ENCODE results near the gene GPX1. TPM values are rescaled to one million over a fixed set of nuclear protein-coding genes. Genes with fewer than 3 reads are reported as not detected.

Gene GPX1
- total and polyA plus RNA-seq, 2 of the 8 experiments (the other 6 are each of a cell fraction or from before 2014, with no cell fraction given): 250 to 757 TPM

- H4K91ac ChIP-seq (replicated peaks; ENCODE audit: insufficient read length, low read length): no peak overlapping the region
- H3K4ac ChIP-seq (replicated peaks; ENCODE audit: insufficient read length, low read depth, low read length): no peak overlapping the region
- H4K5ac ChIP-seq (ENCODE audit: insufficient read length, low read depth, low read length): no peak overlapping the region
- no peak for FAIRE-seq
- H3K79me1 ChIP-seq (ENCODE audit: low read depth, low read length): no peaks in the 10 kb centered on the region
- H3K56ac ChIP-seq (replicated peaks; ENCODE audit: insufficient read length, low read depth, low read length): no peak overlapping the region
- H3K9me3 ChIP-seq (ENCODE audit: insufficient read depth in 2 of 2, low read depth in 1 of 2, low read length in 1 of 2): no peaks in the 10 kb centered on the region
- H3K23ac ChIP-seq (ENCODE audit: insufficient read length): no peak overlapping the region
- H2AFZ ChIP-seq (ENCODE audit: low read length): no peak overlapping the region
- no peak overlapping the region for H3K9ac ChIP-seq (replicated peaks in 1 of 4; ENCODE audit: extremely low read depth in 1 of 4, low read depth in 3 of 4, low read length in 3 of 4)
- H3K27ac ChIP-seq (ENCODE audit: low read depth, low read length): no peak overlapping the region
- no peak overlapping the region for H3K18ac ChIP-seq (ENCODE audit: extremely low read depth, low read length)
- H3K79me2 ChIP-seq (ENCODE audit: control insufficient read depth in 1 of 2, insufficient read depth in 2 of 2, low read length in 2 of 2): no peaks in the 10 kb centered on the region
- no peak overlapping the region; the same call in 1 of the 2 replicates for H4K8ac ChIP-seq (ENCODE audit: extremely low read depth, insufficient read depth, low read length)
- H2BK20ac ChIP-seq (ENCODE audit: low read length): no peak overlapping the region
- no peak overlapping the region for H2BK120ac ChIP-seq (replicated peaks; ENCODE audit: low read depth, low read length)
- no peak overlapping the region for H2BK12ac ChIP-seq (ENCODE audit: low read depth, low read length)
- H3K4me3 ChIP-seq (ENCODE audit: extremely low read depth in 1 of 4, insufficient read depth in 2 of 4, low read depth in 3 of 4, low read length in 4 of 4): no peak overlapping the region
- no peak for DNase-seq (ENCODE audit: low read depth in 1 of 2, low spot score in 2 of 2)
- H3K27me3 ChIP-seq (replicated peaks in 1 of 4; ENCODE audit: control insufficient read depth in 3 of 4, extremely low read depth in 1 of 4, insufficient read depth in 3 of 4, low read length in 3 of 4): no peaks in the 10 kb centered on the region
- H2BK5ac ChIP-seq (ENCODE audit: low read depth, low read length): no peak overlapping the region
- H3K4me1 ChIP-seq (replicated peaks in 1 of 4; ENCODE audit: control insufficient read depth in 3 of 4, insufficient read depth in 4 of 4, low read length in 3 of 4): no peaks in the 10 kb centered on the region
- 92% methylated on average over 7 of the region's 7 CpGs; no CpG with 5 or more reads in 1 of the 2 experiments for WGBS, 2 experiments (ENCODE audit: extremely low coverage in 1 of 2, insufficient coverage in 1 of 2, insufficient read length in 1 of 2, insufficient replicate concordance in 2 of 2, low coverage in 1 of 2, low lambda C conversion rate in 2 of 2, missing lambda C conversion rate in 1 of 2)
- ChIA-PET POLR2A (ENCODE audit: partially characterized antibody) (interaction anchor here (0.9 to 3.0 kb wide), 4 partner anchors 12 to 231 kb away, joined by 3 to 9 read pairs (median 4); partner anchors contain the start of genes QRICH1, RHOA, TCTA and USP4), CTCF (ENCODE audit: partially characterized antibody) (interaction anchor here (0.6 to 2.7 kb wide), 6 partner anchors 8 to 288 kb away, joined by 3 to 13 read pairs (median 4); no protein-coding TSS in a partner anchor)
- no peaks in the 10 kb centered on the region for H4K20me1 ChIP-seq (replicated peaks in 1 of 2; ENCODE audit: control insufficient read depth in 1 of 2, insufficient read depth in 2 of 2, low read length in 2 of 2)
- H2BK15ac ChIP-seq (ENCODE audit: low read length): no peak overlapping the region
- H3K36me3 ChIP-seq (ENCODE audit: control insufficient read depth in 2 of 4, insufficient read depth in 4 of 4, low read length in 3 of 4): peaks cover 0 to 29% (median 16%) of the 10 kb centered on the region in 4 experiments; a peak in 6 of 8 replicates
- no peak overlapping the region for H3K4me2 ChIP-seq (ENCODE audit: insufficient read depth in 1 of 2, low read depth in 2 of 2, low read length in 2 of 2)
- H3K14ac ChIP-seq (ENCODE audit: insufficient read length): no peak overlapping the region
- H2AK5ac ChIP-seq (ENCODE audit: low read depth, low read length): no peak overlapping the region
- no peaks in the 10 kb centered on the region for H3K23me2 ChIP-seq (ENCODE audit: low read depth, low read length)
- TF ChIP-seq KDM1A (IDR thresholded peaks at IDR 0.05; ENCODE audit: borderline replicate concordance, low read length) (no peak), SP4 (IDR thresholded peaks at IDR 0.05; ENCODE audit: low read length) (no peak), CEBPB (IDR thresholded peaks at IDR 0.05; ENCODE audit: low read depth, low read length) (no peak), CHD2 (IDR thresholded peaks at IDR 0.05; ENCODE audit: low read length) (no peak), CTBP2 (IDR thresholded peaks at IDR 0.05; ENCODE audit: borderline replicate concordance, insufficient read depth, insufficient read length, low read length) (no peak), EGR1 (IDR thresholded peaks at IDR 0.05; ENCODE audit: borderline replicate concordance, low read depth, low read length) (no peak), SAP30 (IDR thresholded peaks at IDR 0.05; ENCODE audit: insufficient read depth, insufficient replicate concordance, low read length) (no peak), POLR2AphosphoS5 (IDR thresholded peaks at IDR 0.05; ENCODE audit: low read depth, low read length) (no peak), RAD21 (IDR thresholded peaks at IDR 0.05 in 1 of 2, conservative IDR thresholded peaks at IDR 0.05 in 1 of 2; ENCODE audit: low read depth in 2 of 2, low read length in 2 of 2) (no peak), BACH1 (IDR thresholded peaks at IDR 0.05; ENCODE audit: low read length) (no peak), TBP (IDR thresholded peaks at IDR 0.05; ENCODE audit: low read depth, low read length) (no peak), HDAC2 (IDR thresholded peaks at IDR 0.05; ENCODE audit: borderline replicate concordance in 1 of 2, low read depth in 2 of 2, low read length in 2 of 2) (no peak)
- TF ChIP-seq, protein P1, sequence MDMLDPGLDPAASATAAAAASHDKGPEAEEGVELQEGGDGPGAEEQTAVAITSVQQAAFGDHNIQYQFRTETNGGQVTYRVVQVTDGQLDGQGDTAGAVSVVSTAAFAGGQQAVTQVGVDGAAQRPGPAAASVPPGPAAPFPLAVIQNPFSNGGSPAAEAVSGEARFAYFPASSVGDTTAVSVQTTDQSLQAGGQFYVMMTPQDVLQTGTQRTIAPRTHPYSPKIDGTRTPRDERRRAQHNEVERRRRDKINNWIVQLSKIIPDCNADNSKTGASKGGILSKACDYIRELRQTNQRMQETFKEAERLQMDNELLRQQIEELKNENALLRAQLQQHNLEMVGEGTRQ (IDR thresholded peaks at IDR 0.05; ENCODE audit: low read length): no peak
Measured at GRCh38 chr3:49324768-49325167, 33.4 kb downstream of the GPX1 start.
